Jurkat, Clone E6-1 (cell line): ENCODE data around the gene CCPG1.

Source experiments
- DNase-seq: peaks from one replicate; pipeline ENCODE4 v3.0.0-alpha.2; 2011; ENCODE audit warnings: low read depth, low spot score
- H3K4me3 ChIP-seq: 2 replicates; pipeline ENCODE4 v1.5.1; 2011; ENCODE audit warnings: mild to moderate bottlenecking, low read length, control low read depth, moderate library complexity

The CCPG1 gene

DNA sequence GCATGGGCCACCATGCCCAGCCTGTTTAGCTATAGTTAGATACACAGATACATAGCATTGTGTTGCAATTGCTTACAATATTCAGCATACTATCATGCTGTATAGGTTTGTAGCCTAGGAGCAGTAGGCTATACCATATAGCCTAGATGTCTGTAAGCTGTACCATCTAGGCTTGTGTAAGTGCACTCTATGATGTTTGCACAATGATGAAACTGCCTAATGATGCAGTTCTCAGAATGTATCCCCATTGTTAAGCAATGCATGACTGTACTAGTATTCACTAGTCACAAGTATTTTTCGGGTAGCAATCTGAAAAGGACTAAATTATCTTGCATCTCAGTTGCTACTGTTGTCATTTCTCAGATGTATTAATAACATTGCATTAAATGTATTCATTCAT is 73.2 kb downstream of the CCPG1 start:
- H3K4me3 ChIP-seq: no peak overlapping the region
- no peak for DNase-seq

- DNase-seq: no peak
- H3K4me3 ChIP-seq: no peak overlapping the region
Observed at GRCh38 chr15:55334371-55334770, 73.8 kb downstream of the CCPG1 start.

GRCh38 chr15:55327387-55327786 is 80.8 kb downstream of the CCPG1 start:
- no peak overlapping the region for H3K4me3 ChIP-seq
- no peak for DNase-seq

DNA sequence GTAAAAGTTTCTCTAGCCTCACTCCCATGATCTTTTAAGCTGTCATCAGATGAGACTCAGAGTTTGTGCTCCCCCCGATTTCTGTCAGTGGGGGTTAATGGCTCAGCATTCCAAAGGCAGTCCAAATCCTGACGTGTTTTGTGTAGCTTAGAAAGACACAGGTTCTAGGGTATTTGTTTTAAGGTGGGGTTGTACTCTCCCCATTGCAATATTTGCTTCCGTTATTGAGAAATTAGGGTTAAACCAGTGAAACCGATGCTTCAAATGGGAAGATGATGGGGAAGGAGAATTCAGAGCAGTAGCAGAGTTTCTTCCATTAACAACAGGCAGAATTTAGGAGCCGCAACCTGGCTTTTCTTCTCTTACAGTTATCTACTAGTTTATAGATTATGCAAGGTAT is 85.7 kb downstream of the CCPG1 start:
- no peak for DNase-seq
- no peak overlapping the region for H3K4me3 ChIP-seq

DNA sequence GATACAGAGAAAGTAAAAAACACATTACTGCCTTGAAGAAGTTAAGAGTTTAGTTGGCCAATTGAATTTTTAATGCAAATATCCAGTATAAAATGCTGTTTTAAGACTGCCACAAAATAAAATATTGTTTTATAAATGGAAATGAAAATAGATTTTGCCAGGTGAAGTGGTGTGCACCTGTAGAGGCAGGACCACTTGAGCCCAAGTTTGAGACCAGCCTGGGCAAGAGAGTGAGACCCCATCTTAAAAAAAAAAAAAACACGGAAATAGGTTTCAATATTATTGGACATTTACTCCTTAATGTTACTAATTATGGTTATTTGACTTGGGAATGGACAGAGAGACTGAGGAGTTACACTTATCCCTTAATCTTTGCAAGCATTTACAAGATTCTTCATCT is 87.2 kb downstream of the CCPG1 start:
- DNase-seq: no peak
- H3K4me3 ChIP-seq: no peak overlapping the region

- peak overlapping the region; percentile 74 for H3K4me3 ChIP-seq
- no peak for DNase-seq
Observed at GRCh38 chr15:55320238-55320550, 88.0 kb downstream of the CCPG1 start.

GRCh38 chr15:55319537-55320237 is 88.5 kb downstream of the CCPG1 start:
- DNase-seq: no peak
- H3K4me3 ChIP-seq: peak overlapping the region; percentile 74

DNA sequence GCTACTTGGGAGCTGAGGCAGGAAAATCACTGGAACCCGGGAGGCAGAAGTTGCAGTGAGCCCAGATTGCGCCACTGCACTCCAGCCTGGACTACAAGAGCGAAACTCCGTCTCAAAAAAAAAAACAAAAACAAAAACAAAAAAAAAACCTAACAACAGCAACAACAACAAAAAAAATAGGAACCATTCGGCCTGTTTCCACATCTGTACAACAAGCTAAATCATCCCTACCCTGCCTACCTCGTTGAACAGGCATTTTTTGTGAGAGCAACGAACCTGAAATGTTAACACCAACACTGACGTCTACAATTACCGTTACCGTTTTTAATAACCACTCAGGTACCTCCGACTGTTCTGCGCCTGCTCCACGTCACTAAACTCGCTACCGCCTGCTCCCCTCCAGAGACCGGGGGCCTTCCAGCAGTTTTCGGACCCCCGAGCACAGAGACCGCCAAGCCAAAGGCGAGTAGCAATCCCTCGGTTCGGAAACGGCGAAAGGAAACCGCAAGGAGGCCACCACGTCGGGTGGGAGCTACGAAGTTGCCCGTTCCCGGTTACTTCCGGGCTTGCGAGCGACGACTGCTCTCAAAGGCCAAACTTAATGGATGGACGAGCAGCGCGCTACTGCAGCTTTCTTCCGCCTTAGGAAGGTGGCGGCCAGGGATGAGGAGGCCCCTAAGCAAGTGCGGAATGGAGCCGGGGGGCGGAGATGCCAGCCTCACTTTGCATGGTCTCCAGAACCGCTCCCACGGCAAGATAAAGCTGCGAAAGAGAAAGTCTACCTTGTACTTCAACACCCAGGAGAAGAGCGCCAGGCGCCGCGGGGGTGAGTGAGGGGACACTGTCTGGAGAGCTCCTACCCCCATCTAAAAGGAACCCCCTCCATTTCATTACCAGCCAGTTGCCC is 89.3 kb downstream of the CCPG1 start, which contains the start of the genes PIGB and PIGBOS1:
PIGB (plus strand) TSS at position 635 of the 907 bp plus-strand sequence; CDS start at position 664, 29 bp downstream.
PIGBOS1 (minus strand) TSS at position 536 of the 907 bp plus-strand sequence. CDS start 1,331 bp downstream, outside the sequence.
- peak; percentile 86 for DNase-seq
- H3K4me3 ChIP-seq: peak within 1 kb of the TSS; percentile 74
